ENCODE measurements around the gene CTDNEP1.

CTDNEP1 gene

DNA sequence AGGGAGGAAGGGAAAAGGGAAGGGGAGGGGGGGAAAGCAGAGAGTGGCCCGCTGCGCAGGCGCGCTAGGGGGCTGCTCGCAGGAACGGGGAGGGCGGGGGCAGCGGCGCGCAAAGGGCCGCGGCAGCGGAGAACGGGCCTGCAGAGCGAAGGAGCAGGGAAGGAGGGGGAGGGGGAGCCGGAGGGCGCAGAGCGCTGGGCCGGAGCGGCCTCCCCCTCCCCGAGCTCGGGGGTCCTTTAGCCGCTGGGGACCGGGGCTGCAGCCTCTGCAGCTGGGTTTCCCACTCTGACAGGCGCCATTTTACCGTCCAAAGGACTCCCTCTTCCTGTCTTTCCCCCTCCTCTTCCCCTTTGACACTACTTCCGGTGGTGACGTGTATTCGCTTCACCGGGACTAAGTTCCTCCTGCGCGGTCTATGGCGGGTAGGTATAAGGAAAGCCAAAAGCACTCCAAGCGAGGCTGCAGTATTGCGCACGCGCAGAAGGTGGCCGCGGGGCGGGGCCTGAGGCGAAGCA is at the start of gene CTDNEP1:
Gene CTDNEP1 (minus strand): TSS at position 74 of the 515 bp plus-strand sequence. CDS start 438 bp downstream, outside the sequence.
- DNase-seq = peak; percentile 99

DNA sequence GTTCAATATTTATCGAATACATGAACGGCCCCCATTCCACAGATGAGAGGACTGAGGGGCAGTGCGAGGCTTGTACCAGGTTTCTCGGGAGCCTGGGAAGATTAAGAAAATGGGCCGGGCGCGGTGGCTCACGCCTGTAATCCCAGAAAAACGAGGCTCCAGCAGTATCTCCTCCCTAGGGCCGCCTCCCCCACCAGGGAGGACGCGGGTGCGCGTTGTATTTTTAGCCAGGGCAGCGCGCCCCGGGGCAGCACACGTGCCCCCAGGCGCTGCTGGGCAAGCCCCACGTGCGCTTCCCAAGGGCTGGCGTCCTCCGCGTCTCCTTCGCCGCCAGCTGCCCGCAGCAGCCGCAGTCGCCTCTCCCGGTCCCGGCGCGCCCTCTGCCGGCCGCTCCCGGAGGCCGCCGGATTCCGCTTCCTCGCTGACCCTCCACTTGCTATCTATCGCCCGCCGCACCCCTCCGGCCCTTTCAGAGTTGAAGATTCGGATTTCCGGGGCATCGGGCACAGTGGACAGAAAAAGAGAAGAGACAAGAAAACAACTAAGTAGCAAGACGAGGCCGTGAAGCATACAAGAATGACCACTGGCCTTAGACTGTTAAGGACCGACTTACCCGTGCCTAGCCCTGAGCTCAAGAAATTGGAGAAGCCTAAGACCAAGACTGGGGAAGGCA is 44.8 kb upstream of the CTDNEP1 start:
- peak; percentile 71 for DNase-seq

DNA sequence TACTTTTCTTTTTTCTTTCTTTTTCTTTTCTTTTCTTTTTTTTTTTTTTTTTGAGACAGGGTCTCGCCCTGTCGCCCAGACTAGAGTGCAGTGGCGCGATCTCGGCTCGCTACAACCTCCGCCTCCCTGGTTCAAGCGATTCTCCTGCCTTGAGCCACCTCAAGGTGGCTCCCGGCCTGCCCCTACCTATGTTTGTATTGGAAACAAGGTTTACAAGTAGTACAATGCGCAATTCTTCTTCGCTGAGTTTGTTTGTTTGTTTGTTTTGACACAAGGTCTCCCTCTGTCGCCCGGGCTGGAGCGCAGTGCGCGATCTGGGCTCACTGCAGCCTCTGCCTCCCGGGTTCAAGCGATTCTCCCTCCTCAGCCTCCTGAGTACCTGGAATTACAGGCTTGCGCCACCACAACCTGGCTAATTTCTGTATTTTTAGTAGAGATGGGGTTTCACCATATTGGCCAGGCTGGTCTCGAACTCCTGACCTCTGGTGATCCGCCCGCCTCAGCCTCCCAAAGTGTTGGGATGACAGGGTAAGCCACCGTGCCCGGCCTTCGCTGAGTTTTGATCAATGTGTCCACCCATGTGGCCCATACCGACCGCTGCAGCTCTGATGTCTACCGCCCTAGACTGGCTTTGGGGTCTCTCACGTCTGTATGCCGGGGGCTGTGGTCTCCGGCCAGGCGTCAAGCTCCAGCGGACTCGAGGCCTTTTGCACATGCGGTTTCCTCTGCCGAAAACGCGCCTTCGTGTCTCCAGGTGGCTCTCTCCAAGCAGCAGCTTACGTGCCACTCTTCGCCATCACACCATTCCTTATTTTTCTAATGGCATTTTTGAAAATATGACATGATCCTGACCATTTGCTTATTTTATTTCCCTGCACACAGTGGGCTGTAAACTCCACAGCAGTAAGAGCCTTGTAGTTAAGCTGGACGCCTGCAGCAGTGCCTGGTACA is 44.0 kb upstream of the CTDNEP1 start:
- DNase-seq = no peak

DNA sequence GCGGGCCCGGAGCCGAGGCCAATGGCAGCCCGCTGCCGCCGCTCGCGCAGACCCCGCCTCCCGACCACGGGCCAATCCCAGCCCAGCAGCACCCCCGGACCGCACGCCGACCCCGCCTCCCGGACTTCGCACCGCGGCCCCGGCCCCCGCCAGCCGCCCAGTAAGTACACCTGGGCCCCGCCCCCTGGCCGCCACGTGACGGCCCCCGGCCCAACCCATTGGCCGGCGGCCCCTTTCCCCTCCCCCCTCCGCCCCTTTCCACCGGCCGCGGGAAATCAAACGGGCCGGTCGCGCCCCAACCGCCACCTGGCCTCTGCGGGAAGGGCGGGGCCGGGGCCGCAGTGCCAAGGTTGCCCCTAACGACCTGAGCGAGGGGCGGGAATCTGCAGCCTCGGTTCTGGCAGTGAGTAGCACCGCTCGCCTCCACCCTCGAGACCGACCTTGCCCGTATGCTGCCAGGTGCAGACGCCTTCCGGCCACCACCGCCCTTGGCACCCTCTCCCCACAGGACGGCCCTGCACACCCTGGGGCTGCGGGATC is 43.1 kb upstream of the CTDNEP1 start, which contains the start of gene YBX2:
Gene YBX2 (minus strand): TSS at position 26 of the 540 bp plus-strand sequence. CDS start 139 bp downstream, outside the sequence.
- peak; percentile 85 for DNase-seq

DNA sequence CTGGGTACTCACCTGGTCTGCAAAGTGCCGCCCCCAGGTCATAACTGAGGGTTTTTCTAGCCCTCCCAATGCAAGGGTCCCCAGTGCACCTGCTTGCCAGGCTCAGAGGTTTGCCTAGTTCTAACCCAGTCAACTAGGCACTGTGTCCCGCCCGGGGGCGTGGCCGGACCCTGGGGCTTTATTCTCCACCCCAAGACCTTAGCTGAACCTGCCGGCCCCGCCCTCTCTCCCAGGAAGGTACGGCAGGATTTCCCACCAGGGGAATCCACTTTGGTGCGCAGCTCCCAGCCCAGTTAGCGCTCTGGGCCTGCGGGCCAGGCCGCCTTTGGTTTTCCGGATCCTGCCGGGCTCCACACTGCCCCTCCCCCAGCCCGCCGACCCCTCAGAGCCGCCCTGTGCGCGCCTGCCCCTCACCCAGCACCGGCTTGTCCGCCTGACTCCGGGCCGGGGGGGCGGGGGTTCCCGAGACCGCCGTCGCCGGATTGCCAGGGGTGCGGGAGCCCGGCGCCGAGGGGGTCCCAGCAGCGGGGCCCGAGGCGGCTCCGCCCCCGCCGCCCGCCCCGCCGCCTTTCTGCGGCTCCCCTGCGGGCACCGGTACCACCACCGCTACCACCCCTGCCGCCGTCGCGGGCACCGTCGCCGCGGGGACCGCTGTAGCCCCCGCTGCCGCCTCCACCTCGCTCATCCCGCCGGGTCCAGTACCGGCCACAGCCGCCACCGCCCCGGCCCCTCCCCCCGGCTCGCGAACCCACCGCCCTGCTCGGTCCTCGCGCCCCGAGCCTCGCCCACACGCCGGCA is 42.5 kb upstream of the CTDNEP1 start:
- no peak for DNase-seq

DNA sequence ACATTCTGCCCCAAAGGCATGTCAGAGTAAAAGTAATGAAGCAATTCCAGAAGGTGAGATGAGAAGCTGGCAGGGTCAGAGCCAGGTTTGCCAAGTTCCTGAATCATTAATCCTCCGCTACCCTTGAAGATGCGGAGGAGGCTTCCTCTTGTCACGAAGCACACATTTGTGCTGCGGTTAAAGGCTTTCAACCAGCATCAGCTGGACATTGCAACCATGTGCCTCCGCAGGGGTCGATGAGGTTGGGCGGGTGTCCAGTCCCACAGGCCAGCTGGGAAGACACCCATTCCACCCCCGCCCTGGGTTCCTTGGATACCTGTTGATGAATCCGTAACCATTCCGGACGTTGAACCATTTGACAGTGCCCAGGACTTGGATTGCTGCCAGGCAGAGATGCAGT is 41.6 kb upstream of the CTDNEP1 start:
- DNase-seq = no peak

DNA sequence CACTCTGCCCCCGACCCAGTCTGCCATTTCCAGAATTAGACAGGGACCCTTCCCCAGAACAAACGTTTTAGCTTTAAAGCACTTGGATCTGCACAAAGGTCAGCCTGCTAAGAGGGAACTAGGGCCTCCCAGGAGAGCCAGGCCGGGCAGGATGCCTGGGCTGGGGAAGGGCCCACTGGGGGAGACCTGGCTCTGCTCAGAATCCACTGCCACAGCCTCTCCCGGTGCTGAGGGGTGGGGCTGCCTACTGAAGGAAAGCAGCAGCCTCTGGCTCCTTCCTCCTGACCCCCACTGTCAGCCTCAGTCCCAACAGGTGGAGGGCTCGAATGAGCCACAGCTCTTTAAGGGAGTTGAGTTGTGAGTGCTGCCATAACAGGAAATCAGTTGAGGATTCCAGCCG is 41.2 kb upstream of the CTDNEP1 start:
- no peak for DNase-seq

DNA sequence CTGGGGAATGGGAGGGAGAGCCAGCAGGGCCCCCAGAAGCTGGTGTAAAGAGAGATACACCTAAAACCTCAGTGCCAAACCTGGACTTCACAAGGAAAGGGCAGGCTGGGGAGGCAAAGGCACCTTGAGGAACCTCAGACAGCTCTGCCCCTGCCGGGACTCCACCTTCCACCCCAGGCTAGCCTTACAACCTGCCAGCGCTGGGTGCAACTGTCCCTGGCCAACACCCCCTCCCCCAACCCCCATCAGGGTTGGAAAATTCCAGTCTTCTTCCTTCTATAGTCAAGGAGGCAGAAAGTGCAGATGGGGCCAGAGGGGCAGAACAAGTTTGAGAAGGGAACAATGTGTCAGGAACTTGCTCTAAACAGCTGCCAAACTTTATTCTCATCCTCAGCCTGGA is 40.7 kb upstream of the CTDNEP1 start:
- no peak for DNase-seq

DNA sequence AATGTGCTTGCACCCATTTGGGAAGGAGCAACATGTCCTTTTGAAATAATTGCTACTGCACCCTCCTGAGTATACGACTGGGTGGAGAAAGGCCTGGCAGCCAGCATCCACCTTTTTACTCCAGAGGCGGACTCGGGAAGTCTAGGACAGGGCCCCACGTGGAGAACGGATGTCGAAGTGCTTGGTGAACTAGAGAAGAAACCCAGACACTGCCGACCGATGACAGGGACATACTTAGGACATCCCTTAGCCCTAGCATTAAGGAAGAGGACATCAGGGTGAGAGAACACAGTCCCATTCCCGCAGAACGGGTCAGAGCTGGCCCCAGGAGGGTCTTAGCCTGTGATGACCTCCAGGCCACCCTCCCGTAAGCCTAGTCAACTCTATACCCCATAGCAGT is 39.2 kb upstream of the CTDNEP1 start:
- no peak for DNase-seq

DNA sequence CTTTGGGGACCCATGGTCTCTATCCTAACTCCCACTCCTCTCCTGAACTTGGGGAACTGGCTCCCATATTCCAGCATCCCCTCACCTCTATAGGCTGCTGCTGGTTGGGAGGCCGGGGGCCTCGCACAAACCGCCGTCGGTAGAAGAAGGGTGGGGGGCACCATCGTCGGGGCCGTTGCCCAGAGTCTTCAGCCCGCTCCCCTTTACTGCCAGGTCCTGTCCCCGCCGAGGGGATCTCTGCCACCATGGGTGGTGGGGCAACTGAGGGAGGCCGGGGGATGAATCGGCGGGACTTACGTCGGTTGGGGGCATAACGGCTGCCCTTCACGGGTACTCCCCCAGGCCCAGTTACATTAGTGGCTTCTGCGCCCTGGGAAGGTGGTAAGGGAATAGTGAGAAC is 38.6 kb upstream of the CTDNEP1 start:
- DNase-seq = no peak

DNA sequence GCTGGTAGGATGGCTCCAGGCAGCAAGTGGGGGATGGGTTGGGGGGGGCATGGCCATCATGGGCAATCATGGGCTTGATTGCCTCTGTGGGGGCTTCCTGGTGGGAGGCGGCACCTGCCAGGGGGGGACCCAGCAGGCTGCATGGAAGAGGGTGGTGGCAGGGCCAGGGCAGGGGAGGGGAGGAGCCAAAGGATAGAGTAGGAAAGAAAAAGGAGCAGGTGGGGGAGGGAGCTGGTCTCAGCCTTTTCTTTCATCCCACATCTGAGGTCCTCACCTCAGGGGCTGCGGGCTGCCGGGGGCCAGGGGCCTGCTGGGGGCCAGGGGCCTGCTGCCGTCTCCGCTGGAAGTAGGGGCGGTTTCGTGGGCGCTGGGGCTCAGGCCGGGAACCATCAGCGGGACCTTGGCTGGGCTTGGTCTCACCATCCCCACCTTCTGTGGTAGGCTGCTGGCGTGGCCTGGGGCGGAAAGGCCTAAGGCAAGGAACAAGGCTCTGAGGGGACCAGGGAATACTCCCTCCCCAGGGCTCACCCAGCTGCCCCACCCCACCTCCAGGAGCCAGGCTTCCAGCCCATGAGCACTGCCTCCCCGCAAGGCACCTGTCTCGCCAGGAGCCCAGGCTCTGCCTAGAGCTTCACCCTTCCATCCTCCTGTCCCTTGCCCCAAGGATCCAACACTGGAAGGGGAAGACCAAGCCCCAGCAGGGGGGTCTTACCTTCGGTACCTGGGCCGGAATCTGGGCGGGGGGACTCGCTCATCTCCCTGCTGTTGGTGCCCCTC is 37.9 kb upstream of the CTDNEP1 start:
- no peak for DNase-seq

DNA sequence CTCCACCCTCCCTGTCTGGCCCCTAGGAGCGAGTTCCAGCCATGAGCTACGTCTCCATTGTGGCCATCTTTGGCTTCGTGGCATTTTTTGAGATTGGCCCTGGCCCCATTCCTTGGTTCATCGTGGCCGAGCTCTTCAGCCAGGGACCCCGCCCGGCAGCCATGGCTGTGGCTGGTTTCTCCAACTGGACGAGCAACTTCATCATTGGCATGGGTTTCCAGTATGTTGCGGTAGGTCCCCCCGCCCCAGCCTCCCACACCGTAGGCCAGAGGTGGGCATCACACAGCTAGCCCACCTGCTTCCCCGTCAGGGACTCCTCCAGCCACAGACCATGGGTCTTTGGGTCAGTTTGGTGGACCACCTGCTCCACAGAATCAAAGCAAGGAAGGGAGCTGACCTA is 34.1 kb upstream of the CTDNEP1 start:
- no peak for DNase-seq

DNA sequence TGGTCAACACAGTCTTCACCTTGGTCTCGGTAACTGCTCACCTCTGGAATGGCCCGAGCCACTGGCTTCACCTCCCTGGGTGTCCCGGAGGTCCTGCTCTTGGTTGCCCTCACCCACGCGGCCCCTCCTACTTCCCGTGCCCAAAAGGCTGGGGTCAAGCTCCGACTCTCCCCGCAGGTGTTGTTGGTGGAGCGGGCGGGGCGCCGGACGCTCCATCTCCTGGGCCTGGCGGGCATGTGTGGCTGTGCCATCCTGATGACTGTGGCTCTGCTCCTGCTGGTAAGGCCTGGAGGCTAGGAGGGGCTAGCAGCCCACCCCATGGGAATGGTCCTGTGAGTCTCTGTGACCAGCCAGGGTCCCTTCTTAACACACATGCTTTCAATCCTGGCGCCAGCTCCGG is 33.4 kb upstream of the CTDNEP1 start:
- DNase-seq = no peak

DNA sequence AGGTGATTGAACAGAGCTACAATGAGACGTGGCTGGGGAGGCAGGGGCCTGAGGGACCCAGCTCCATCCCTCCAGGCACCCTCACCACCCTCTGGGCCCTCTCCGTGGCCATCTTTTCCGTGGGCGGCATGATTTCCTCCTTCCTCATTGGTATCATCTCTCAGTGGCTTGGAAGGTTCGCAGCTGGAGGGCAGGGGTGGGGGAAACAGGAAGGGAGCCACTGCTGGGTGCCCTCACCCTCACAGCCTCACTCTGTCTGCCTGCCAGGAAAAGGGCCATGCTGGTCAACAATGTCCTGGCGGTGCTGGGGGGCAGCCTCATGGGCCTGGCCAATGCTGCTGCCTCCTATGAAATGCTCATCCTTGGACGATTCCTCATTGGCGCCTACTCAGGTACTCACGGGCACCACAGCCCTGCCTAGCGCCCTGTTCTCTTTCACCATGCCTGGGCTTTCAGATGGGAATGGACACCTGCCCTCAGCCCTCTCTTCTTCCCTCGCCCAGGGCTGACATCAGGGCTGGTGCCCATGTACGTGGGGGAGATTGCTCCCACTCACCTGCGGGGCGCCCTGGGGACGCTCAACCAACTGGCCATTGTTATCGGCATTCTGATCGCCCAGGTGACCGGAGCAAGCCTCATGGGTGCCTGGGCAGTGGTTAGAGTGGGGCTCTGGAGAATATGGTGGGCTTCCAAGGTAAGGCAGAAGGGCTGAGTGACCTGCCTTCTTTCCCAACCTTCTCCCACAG is 32.1 kb upstream of the CTDNEP1 start:
- no peak for DNase-seq

DNA sequence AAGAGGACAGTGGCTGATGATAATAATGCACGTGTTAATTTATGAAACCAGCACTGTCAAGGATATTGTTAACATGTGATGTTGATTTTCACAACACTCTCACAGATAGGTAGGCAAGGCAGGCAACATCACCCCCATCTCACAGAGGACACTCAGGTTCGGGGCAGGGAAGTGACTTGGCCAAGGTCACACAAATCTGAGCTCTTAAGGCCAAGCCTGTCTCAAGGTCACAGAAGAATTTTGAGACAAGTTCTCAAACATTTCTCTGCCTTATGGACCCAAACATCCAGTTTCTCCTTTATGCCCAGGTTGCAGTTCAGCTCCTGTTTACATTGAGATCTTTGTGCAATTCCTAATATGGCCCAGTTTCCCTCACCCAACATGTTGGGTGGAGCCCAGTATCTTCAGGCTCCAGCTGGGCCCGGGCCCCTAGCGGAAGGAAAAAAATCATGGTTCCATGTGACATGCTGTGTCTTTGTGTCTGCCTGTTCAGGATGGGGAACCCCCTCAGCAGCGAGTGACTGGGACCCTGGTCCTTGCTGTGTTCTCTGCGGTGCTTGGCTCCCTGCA is 31.3 kb upstream of the CTDNEP1 start:
- no peak for DNase-seq

DNA sequence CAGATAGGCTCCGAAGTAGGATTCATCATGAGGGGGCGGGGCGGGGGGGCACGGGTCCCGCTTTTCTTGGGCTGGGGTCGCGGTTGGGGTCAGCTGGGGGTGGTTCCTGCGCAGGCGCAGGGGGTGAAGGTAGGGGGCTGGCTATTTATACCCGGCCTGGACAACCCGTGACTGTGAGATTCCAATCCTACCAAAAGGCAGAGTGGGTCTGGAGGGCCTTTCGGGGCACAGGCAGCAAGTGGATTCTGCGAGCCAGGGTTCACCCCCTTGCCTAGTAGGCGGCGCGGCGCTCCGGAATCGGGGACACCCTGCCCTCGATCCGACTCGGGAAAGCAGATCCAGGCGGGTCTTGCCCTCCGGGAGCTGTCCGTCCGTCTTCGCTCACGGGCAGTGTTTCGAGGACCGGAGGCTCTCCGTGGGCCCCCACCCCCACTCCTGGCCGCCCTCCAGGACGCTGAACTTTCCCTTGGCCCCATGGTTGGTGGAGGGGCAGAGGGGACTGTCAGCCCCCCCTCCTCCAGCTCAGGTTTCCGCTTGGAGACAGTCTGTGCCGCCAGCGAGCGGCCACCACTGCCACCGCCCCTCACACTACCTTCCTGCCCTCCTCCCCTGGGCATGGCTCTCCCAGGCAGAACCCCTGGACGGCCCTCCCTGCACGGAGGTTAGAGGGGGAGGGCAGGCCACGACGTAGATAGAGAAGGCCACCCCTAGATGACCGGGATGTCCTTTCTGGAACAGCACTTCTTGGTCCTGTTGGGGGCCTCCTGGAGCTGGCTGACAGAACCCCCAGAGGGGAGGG is 30.6 kb upstream of the CTDNEP1 start:
- no peak for DNase-seq

DNA sequence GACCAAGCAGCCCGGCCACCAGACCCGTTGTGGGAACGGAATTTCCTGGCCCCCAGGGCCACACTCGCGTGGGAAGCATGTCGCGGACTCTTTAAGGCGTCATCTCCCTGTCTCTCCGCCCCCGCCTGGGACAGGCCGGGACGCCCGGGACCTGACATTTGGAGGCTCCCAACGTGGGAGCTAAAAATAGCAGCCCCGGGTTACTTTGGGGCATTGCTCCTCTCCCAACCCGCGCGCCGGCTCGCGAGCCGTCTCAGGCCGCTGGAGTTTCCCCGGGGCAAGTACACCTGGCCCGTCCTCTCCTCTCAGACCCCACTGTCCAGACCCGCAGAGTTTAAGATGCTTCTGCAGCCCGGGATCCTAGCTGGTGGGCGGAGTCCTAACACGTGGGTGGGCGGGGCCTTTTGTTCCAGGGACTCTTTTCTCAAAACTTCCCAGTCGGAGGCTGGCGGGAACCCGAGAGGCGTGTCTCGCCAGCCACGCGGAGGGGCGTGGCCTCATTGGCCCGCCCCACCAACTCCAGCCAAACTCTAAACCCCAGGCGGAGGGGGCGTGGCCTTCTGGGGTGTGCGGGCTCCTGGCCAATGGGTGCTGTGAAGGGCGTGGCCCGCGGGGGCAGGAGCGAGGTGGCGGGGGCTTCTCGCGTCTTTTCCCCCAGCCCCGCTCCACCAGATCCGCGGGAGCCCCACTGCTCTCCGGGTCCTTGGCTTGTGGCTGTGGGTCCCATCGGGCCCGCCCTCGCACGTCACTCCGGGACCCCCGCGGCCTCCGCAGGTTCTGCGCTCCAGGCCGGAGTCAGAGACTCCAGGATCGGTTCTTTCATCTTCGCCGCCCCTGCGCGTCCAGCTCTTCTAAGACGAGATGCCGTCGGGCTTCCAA is 29.8 kb upstream of the CTDNEP1 start, which contains the start of gene SLC2A4:
Gene SLC2A4 (plus strand): TSS at position 645 of the 879 bp plus-strand sequence. CDS start 217 bp downstream, at position 862.
- peak; percentile 90 for DNase-seq

DNA sequence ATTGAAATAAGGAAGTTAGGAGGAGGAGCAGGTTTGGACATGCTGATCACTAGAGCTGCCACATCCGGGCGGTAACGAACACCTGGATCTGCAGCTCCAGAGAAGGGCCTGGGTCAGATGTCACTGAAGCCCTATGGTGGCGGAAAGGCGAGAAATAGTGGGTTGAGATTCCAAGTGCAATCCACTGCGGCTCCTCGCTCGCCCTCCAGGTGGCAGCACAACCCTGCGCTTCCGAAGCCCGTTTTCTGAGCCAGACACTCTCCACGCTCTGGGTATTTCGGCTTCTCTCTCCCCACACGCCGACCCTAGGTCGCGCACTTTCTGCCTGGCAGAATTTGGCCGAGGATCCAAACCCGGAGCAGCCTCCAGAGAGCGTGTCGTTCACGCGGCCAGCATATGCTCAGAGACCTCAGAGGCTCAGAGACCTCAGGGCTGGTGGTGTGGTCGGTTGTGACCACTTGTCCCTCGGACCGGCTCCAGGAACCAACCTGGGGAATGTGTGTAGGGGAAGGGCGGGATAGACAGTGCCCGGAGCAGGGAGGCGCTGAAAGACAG is 29.1 kb upstream of the CTDNEP1 start:
- DNase-seq = peak; percentile 88
